PC-3 (cell line): ENCODE results near the gene NLN.

Experiments used
- EZH2 ChIP-seq: fragments of 300-600 bp; sonication (generic); IDR thresholded peaks from one replicate; pipeline ENCODE4 v1.6.1; 2017; ENCODE audit warnings: antibody characterized with exemption, mild to moderate bottlenecking, low read length; ENCODE audit not compliant: unreplicated experiment
- TF ChIP-seq, protein P1 (sequence below): fragments of 300-600 bp; sonication (generic); conservative IDR thresholded peaks from 2 replicates; pipeline ENCODE4 v1.5.1; 2017; ENCODE audit warnings: antibody characterized with exemption, low read depth, mild to moderate bottlenecking, low read length

DNA sequence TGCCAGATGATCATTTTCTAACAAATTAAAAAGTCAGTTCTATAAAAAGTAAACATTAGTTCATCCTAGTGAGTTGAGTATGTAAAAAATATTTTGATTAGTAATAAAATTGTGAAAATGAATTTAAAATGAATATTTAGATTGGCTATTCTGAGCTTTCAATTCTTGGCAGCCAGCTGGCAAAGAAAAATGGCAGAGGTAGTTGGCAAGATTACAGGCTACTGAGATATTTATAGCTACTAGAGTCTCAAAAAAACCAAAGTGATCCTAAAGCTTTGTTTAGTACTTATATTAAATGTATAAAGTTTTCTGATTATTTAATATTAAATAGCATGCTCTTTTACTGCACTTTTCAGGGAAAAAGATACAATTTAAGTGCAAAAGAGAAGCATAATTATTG lies 25.1 kb upstream of the NLN start:
- TF ChIP-seq, protein P1, sequence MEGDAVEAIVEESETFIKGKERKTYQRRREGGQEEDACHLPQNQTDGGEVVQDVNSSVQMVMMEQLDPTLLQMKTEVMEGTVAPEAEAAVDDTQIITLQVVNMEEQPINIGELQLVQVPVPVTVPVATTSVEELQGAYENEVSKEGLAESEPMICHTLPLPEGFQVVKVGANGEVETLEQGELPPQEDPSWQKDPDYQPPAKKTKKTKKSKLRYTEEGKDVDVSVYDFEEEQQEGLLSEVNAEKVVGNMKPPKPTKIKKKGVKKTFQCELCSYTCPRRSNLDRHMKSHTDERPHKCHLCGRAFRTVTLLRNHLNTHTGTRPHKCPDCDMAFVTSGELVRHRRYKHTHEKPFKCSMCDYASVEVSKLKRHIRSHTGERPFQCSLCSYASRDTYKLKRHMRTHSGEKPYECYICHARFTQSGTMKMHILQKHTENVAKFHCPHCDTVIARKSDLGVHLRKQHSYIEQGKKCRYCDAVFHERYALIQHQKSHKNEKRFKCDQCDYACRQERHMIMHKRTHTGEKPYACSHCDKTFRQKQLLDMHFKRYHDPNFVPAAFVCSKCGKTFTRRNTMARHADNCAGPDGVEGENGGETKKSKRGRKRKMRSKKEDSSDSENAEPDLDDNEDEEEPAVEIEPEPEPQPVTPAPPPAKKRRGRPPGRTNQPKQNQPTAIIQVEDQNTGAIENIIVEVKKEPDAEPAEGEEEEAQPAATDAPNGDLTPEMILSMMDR, result no peak
- TF ChIP-seq EZH2, result no peak
